Measurements from ENCODE around the gene ARHGAP26.
A peak's percentile ranks its signal among the peaks of the same experiment; 100 is the strongest.
"Not testable (repeated sequence)": the region's sequence is repeated elsewhere in the genome, so short reads cannot be mapped to it uniquely, and the experiment has no call there.

The ARHGAP26 gene

DNA sequence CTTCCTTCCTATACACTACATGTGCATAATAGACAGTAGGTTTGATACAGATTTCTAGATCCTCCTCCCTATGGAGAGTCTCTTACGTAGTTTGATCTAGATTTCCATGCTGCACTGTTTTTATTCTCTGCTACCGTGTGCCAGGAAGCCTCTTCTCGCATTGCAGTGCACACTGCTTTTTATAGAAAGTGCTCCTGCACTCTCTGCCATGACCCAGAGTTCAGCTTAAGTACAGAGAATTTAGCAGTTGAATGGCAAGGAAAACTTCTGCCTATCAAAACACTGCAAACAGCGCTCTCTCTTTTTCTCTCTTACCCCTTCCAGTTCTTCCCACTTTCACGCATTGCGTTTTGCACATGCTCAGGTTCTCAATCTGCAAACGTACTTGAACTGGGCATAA is 187.4 kb downstream of the ARHGAP26 start:
- Histone ChIP-seq H3K27ac (no peak overlapping the region), H3K4me3 (no peak overlapping the region)
- TF ChIP-seq, protein P1, sequence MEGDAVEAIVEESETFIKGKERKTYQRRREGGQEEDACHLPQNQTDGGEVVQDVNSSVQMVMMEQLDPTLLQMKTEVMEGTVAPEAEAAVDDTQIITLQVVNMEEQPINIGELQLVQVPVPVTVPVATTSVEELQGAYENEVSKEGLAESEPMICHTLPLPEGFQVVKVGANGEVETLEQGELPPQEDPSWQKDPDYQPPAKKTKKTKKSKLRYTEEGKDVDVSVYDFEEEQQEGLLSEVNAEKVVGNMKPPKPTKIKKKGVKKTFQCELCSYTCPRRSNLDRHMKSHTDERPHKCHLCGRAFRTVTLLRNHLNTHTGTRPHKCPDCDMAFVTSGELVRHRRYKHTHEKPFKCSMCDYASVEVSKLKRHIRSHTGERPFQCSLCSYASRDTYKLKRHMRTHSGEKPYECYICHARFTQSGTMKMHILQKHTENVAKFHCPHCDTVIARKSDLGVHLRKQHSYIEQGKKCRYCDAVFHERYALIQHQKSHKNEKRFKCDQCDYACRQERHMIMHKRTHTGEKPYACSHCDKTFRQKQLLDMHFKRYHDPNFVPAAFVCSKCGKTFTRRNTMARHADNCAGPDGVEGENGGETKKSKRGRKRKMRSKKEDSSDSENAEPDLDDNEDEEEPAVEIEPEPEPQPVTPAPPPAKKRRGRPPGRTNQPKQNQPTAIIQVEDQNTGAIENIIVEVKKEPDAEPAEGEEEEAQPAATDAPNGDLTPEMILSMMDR (IDR thresholded peaks at IDR 0.05) = no peak
- no peak for DNase-seq (ENCODE audit: low spot score)

DNA sequence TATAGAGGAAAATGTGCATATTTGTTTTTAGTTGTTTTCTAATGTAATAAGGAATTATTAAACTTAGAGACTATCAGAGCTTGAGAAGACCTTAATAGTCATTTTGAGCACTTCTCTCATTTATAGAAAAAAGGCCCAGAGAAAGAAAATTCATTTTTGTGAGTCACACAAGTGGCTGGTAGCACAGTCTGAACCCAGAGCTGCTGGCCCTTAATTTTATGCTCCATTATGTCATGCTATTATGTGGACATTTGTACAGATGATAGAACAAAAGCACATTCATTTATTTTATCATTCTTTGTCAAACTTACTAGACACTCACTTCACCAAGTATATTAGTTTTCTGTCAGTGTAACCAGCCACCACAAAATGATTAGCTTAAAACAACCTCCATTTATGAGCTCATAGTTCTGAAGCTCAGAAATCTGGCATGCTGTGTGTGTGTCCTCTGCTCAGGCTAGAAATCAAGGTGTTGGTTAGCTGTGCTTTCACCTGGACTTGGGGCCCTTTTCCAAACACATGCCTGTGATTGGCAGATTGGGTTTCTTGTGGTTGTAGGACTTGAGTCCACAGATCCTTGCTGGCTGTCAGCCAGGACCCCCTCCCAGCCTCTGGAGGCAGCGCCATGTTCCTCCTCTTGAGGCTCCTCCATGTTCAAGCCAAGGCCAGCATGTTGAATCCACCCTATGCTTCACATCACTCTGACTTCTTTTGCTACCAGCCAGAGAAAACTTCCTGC is 188.9 kb downstream of the ARHGAP26 start:
- no peak overlapping the region for H3K4me3 ChIP-seq

DNA sequence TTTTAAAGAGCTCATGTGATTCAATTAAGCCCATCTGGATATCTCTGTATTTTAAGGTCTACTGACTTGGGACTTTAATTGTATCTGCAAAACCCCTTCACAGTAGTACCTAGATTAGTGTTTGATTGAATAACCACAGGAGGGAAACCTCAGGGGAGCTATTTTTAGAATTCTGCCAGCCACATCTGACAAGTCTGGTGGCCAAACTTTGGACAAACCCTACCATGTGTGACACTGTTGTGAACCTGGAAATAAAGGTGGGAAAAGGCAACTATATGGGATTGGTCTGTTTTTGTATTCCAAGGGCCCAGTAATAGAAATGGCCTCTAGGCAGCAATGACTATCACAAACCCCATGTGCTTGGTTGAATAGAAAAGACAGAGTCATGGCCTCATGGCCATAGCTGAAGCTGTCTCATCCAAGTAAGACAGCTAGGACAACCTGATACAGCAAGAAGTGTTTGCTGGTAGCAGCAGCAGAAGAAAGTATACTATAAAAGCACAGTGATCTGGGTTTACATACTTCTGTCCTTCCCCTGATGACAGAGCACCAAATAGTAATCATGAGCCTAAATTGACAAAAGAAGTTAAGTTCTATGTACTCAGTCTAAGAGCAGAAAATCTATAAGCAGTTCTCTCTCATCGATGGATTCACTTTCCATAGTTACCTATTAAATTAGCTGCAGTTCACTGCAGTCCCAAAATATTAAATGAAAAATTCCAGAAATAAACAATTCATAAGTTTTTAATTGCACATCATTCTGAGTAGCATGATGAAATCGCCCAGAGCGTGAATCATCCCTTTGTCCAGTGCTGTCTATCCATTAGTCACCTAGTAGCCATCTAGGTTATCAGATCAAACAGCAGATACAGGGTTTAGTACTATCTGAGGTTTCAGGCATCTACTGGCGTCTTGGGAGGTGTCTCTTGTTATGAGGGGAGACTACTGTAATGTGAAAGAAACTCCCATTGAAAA is 189.8 kb downstream of the ARHGAP26 start:
- Histone ChIP-seq H3K4me3 (no peak overlapping the region), H3K27ac (no peak overlapping the region)
- DNase-seq (ENCODE audit: low spot score) = no peak
- TF ChIP-seq, protein P1 (IDR thresholded peaks at IDR 0.05) = no peak

More for the DNA sequence above, 188.9 kb downstream of the ARHGAP26 start:
- TF ChIP-seq, protein P1 (IDR thresholded peaks at IDR 0.05) = no peak
- H3K27ac ChIP-seq = no peak overlapping the region
- DNase-seq (ENCODE audit: low spot score) = no peak

DNA sequence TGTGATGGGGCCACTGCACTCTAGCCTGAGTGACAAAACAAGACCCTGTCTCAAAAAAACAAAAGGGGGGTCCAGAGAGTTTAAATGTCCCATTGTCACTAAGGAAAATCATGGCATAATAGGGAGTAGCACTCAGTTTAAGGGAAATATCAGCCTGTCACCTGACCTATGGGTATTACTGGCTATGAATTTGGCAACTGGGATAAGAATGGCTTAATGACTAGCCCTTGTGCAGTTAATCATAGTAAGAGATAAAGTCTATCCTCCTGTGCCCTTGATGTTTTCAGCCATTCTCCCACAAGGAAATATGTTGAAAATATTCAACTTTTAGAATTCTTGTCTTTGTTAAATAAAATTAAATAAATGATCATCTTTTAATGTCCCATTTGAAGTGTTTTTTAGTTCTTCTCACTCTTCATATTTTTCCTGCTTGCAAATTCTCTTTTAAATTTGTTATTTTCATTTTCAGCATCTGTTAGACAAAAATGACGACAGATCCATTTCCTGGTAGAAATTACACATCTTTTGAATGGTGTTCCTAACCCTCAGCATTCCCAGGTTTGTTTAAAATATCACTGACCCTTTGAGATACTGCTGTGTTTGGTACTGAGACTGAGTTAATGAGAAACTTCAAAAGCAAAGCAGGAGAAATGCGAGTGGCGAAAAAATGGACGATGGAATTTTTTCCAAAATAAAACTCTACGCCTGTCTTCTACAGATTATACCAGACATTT is 191.4 kb downstream of the ARHGAP26 start:
- TF ChIP-seq, protein P1 (IDR thresholded peaks at IDR 0.05) = no peak
- Histone ChIP-seq H3K27ac (no peak overlapping the region), H3K4me3 (no peak overlapping the region)
- no peak for DNase-seq (ENCODE audit: low spot score)

DNA sequence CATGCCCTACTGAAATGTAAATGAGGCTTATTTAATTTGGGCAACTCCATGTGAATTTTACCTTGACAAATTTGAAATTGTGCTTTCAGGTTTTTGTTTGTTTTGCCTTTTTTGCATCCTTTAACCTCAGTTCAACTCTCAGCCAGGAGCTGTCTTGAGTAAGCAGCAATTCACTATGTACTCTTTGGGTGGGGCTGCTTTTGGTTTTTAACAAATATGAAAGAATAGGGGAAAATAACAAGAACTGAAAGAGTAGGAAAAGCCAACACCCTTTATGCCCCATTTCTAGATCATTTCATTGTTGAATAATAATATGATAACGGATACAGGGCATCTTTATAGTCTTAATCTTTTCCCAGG is 192.0 kb downstream of the ARHGAP26 start:
- no peak for DNase-seq (ENCODE audit: low spot score)
- H3K27ac ChIP-seq = no peak overlapping the region
- TF ChIP-seq, protein P1 (IDR thresholded peaks at IDR 0.05) = no peak
- H3K4me3 ChIP-seq = no peak overlapping the region

DNA sequence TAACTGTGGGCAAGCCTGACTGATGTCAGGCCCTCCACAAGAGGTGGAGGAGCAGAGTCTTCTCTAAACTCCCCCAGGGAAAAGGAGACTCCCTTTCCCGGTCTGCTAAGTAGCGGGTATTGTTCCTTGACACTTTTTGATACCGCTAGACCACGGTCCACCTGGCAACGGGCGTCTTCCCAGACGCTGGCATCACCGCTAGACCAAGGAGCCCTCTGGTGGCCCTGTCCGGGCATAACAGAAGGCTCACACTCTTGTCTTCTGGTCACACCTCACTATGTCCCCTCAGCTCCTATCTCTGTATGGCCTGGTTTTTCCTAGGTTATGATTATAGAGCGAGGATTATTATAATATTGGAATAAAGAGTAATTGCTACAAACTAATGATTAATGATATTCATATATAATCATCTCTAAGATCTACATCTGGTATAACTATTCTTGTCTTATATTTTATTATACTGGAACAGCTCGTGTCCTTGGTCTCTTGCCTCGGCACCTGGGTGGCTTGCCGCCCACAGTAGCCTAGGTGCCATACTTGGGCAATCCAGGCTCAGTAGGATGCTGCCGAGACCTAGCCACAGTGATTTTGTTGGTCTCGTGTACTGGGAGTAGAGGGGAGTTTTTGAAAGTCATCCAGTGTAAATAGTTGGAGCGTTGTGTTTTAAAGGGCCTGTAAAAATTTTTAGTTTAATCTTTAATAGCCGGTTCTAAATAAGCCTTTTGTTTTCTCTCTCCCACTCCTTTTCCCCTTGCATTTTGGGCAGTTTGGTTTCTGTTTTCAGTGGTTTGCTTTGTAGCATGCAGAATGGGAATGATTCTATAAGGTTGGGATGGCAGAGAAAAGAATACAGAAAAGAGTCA is 195.3 kb downstream of the ARHGAP26 start:
- DNase-seq (ENCODE audit: low spot score); H3K27ac ChIP-seq: not testable (repeated sequence)
- peak overlapping the region; percentile 29 for H3K4me3 ChIP-seq
- TF ChIP-seq, protein P1 (IDR thresholded peaks at IDR 0.05) = peak; percentile 35
